EL (cell line): Measurements from ENCODE around the gene ZNF440.
"Not testable (repeated sequence)": the region's sequence is repeated elsewhere in the genome, so short reads cannot be mapped to it uniquely, and the experiment has no call there.

Source experiments
- DNase-seq: peaks from one replicate; pipeline ENCODE4 v3.0.0-alpha.2; 2016

Gene ZNF440

GRCh38 chr19:11828957-11829876 is 15.1 kb downstream of the ZNF440 start:
- not testable (repeated sequence) for DNase-seq

GRCh38 chr19:11832253-11832912 is 18.3 kb downstream of the ZNF440 start:
- no peak for DNase-seq

GRCh38 chr19:11833541-11833940 is 19.5 kb downstream of the ZNF440 start:
- no peak for DNase-seq

- DNase-seq = not testable (repeated sequence)
Observed at GRCh38 chr19:11835626-11836066, 21.6 kb downstream of the ZNF440 start.

- no peak for DNase-seq
Observed at GRCh38 chr19:11843722-11844121, 29.6 kb downstream of the ZNF440 start.

- not testable (repeated sequence) for DNase-seq
Observed at GRCh38 chr19:11847615-11848014, 33.5 kb downstream of the ZNF440 start.

GRCh38 chr19:11848200-11848593 is 34.1 kb downstream of the ZNF440 start:
- no peak for DNase-seq

- DNase-seq = peak; percentile 87
Observed at GRCh38 chr19:11848594-11849469, 34.8 kb downstream of the ZNF440 start, which contains the start of gene ZNF439. Gene ZNF439, plus strand, starts transcription at chr19:11848726. Its CDS starts 142 bp downstream, at chr19:11848868.

- DNase-seq = not testable (repeated sequence)
Observed at GRCh38 chr19:11850289-11850688, 36.2 kb downstream of the ZNF440 start.

GRCh38 chr19:11853358-11853757 is 39.3 kb downstream of the ZNF440 start:
- no peak for DNase-seq

- no peak for DNase-seq
Observed at GRCh38 chr19:11856596-11857250, 42.6 kb downstream of the ZNF440 start.

- no peak for DNase-seq
Observed at GRCh38 chr19:11860721-11861120, 46.6 kb downstream of the ZNF440 start.

GRCh38 chr19:11861301-11861700 is 47.2 kb downstream of the ZNF440 start:
- DNase-seq = no peak

- peak; percentile 4 for DNase-seq
Observed at GRCh38 chr19:11867766-11868165, 53.7 kb downstream of the ZNF440 start.

- no peak for DNase-seq
Observed at GRCh38 chr19:11868188-11868587, 54.1 kb downstream of the ZNF440 start.

GRCh38 chr19:11872624-11873023 is 58.6 kb downstream of the ZNF440 start:
- no peak for DNase-seq

GRCh38 chr19:11873762-11874161 is 59.7 kb downstream of the ZNF440 start:
- DNase-seq = no peak

GRCh38 chr19:11879687-11880266 is 65.7 kb downstream of the ZNF440 start:
- peak; percentile 18 for DNase-seq

GRCh38 chr19:11880598-11880997 is 66.5 kb downstream of the ZNF440 start:
- no peak for DNase-seq

- DNase-seq = peak; percentile 59
Observed at GRCh38 chr19:11881151-11881800, 67.2 kb downstream of the ZNF440 start.

- DNase-seq = no peak
Observed at GRCh38 chr19:11882606-11883005, 68.5 kb downstream of the ZNF440 start.
